Progenitor cell of endocrine pancreas (in vitro differentiated cells): ENCODE measurements around the gene FOXE1. TPM values are rescaled to one million over a fixed set of nuclear protein-coding genes. Genes with fewer than 3 reads are reported as not detected.

ENCODE experiments used
- DNase-seq: peaks from one replicate; pipeline ENCODE4 v3.0.0; 2021; ENCODE audit warnings: low spot score; ENCODE audit not compliant: unreplicated experiment
- H3K27ac Mint-ChIP-seq: 2 replicates; pipeline ENCODE4 v1.8.0; 2021; ENCODE audit warnings: mild to moderate bottlenecking, moderate library complexity, mixed read lengths
- H3K27me3 Mint-ChIP-seq: 2 replicates; pipeline ENCODE4 v1.8.0; 2021; ENCODE audit warnings: mixed read lengths
- H3K36me3 Mint-ChIP-seq: 2 replicates; pipeline ENCODE4 v1.8.0; 2022; ENCODE audit warnings: mixed read lengths; ENCODE audit not compliant: insufficient read depth
- H3K4me1 Mint-ChIP-seq: 2 replicates; pipeline ENCODE4 v1.8.0; 2021; ENCODE audit warnings: low read depth, mixed read lengths
- H3K4me3 Mint-ChIP-seq: 2 replicates; pipeline ENCODE4 v1.8.0; 2021; ENCODE audit warnings: low read depth, mild to moderate bottlenecking, moderate library complexity, mixed read lengths
- H3K9me3 Mint-ChIP-seq: 2 replicates; pipeline ENCODE4 v1.8.0; 2021; ENCODE audit warnings: low read depth, mixed read lengths
- CTCF ChIP-seq: fragments of 200-600 bp; sonication (generic); IDR thresholded peaks from one replicate; pipeline ENCODE4 v1.5.0; 2021; ENCODE audit warnings: antibody characterized with exemption, mild to moderate bottlenecking; ENCODE audit not compliant: unreplicated experiment
- total RNA-seq: library from RNA; stranded (reverse); gene quantifications from 2 replicates; pipeline ENCODE4 v1.2.1, GENCODE V29; 2021

Gene FOXE1
- total RNA-seq, 1 donor from 2014 or later: 0.29 TPM

GRCh38 chr9:97852001-97852398 is 1.0 kb upstream of the FOXE1 start:
- Mint-ChIP-seq H3K27ac (no peak overlapping the region), H3K36me3 (no peaks in the 10 kb centered on the region), H3K9me3 (no peaks in the 10 kb centered on the region), H3K27me3 (peaks cover 87% of the 10 kb centered on the region), H3K4me1 (no peaks in the 10 kb centered on the region), H3K4me3 (peak overlapping the region; percentile 35)
- TF ChIP-seq CTCF: no peak
- DNase-seq: no peak

GRCh38 chr9:97852399-97853055 is 499 bp upstream of the FOXE1 start:
- Mint-ChIP-seq H3K4me1 (peaks cover 3% of the 10 kb centered on the region), H3K4me3 (no peak overlapping the region), H3K27me3 (peaks cover 87% of the 10 kb centered on the region), H3K27ac (no peak overlapping the region), H3K36me3 (no peaks in the 10 kb centered on the region), H3K9me3 (no peaks in the 10 kb centered on the region)
- no peak for TF ChIP-seq CTCF
- no peak for DNase-seq

- TF ChIP-seq CTCF: peak; percentile 56
- H3K4me1 Mint-ChIP-seq: peaks cover 5% of the 10 kb centered on the region
- H3K4me3 Mint-ChIP-seq: peak overlapping the region; percentile 69
- no peaks in the 10 kb centered on the region for H3K36me3 Mint-ChIP-seq
- H3K27me3 Mint-ChIP-seq: peaks cover 86% of the 10 kb centered on the region
- no peak for DNase-seq
- H3K27ac Mint-ChIP-seq: peak overlapping the region; percentile 37
- no peaks in the 10 kb centered on the region for H3K9me3 Mint-ChIP-seq
Observed at GRCh38 chr9:97853844-97854695, 1.0 kb downstream of the FOXE1 start.

GRCh38 chr9:97854696-97855485 is 1.9 kb downstream of the FOXE1 start:
- H3K27me3 Mint-ChIP-seq: peaks cover 86% of the 10 kb centered on the region

More at GRCh38 chr9:97854696-97855485, 1.9 kb downstream of the FOXE1 start:
- no peak overlapping the region for H3K4me3 Mint-ChIP-seq
- no peaks in the 10 kb centered on the region for H3K9me3 Mint-ChIP-seq
- no peak for TF ChIP-seq CTCF
- H3K27ac Mint-ChIP-seq: no peak overlapping the region
- H3K36me3 Mint-ChIP-seq: no peaks in the 10 kb centered on the region
- DNase-seq: no peak
- H3K4me1 Mint-ChIP-seq: peaks cover 5% of the 10 kb centered on the region
